ENCODE measurements around the gene ADK.
"Not testable (repeated sequence)": the region's sequence is repeated elsewhere in the genome, so short reads cannot be mapped to it uniquely, and the experiment has no call there.

The ADK gene

DNA sequence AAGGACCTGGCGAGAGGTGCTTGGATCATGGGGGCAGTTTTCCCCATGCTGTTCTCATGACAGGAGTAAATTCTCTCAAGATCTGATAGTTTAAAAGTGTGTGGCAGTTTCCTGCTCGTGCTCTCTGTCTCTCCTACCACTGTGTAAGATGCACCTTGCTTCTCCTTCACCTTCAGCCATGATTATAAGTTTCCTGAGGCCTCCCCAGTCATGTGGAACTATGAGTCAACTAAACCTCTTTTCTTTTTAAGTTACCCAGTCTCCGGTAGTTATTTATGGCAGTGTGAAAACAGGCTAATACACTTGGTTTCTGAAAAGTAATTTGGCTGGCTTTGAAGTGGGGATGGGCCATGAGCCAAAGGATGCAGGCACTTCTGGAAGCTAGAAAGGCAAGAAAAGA lies 407.4 kb downstream of the ADK start:
- no peak overlapping the region for H3K4me3 ChIP-seq (ENCODE audit: low read length)
- no peak for TF ChIP-seq CTCF (conservative IDR thresholded peaks at IDR 0.05; ENCODE audit: low read length)
- DNase-seq (ENCODE audit: low read depth): no peak

DNA sequence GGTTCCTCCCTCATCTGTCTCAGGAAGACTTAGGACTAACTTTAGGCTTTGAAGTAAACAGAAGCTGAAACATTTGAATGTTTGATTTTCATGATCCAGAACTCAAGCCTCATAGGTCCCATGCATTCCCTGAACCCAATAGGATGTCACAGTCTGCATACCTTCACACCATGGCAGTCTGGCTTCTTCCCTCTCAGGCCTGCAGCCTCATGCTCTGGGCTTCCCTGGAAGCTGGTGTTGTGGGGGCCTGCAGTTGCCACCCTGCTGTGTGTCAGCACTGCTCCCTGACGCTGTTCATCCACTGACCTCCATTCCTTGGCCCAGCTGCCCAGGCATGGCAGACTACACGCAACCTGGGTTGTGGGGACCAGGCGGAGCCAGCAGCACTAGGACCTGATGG lies 407.9 kb downstream of the ADK start:
- no peak overlapping the region for H3K4me3 ChIP-seq (ENCODE audit: low read length)
- TF ChIP-seq CTCF (conservative IDR thresholded peaks at IDR 0.05; ENCODE audit: low read length): no peak
- DNase-seq (ENCODE audit: low read depth): no peak

DNA sequence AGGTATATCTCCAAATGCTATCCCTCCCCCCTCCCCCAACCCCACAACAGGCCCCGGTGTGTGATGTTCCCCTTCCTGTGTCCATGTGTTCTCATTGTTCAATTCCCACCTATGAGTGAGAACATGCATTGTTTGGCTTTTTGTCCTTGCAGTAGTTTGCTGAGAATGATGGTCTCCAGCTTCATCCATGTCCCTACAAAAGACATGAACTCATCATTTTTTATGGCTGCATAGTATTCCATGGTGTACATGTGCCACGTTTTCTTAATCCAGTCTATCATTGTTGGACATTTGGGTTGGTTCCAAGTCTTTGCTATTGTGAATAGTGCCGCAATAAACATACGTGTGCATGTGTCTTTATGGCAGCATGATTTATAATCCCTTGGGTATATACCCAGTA lies 417.9 kb downstream of the ADK start:
- not testable (repeated sequence) for H3K4me3 ChIP-seq (ENCODE audit: low read length); DNase-seq (ENCODE audit: low read depth)

DNA sequence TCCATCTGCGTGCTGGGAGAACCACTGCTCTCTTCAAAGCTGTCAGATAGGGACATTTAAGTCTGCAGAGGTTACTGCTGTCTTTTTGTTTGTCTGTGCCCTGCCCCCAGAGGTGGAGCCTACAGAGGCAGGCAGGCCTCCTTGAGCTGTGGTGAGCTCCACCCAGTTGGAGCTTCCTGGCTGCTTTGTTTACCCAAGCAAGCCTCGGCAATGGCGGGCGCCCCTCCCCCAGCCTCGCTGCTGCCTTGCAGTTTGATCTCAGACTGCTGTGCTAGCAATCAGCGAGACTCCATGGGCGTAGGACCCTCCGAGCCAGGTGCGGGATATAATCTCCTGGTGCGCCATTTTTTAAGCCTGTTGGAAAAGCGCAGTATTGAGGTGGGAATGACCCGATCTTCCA lies 422.5 kb downstream of the ADK start:
- DNase-seq (ENCODE audit: low read depth): not testable (repeated sequence)

DNA sequence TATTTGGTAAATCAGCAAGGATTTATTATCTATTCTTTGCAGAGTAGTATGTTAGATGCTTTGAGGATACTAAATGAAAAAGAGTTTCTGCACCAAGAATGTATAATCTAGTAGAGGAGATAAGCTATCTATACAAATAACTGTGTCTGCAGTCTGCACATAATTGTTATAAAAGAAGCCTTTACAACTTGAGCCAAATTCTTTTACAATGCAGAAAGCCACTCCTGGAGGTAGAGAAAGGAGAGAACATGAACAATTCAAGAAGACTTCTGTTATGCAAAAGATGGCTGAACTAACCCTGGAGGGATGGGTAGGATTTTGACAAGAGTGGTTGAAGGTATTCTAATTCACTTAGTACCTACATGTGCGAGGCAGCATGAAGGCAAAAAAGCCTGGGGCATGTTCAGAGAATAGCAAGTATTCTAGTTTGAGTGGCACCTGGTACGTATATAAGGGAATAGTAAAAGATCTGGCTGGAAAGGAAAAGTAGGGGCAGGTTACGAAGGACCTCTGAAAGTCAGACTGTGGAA lies 424.2 kb downstream of the ADK start:
- no peak overlapping the region for H3K4me3 ChIP-seq (ENCODE audit: low read length)
- DNase-seq (ENCODE audit: low read depth): no peak
- no peak for TF ChIP-seq CTCF (conservative IDR thresholded peaks at IDR 0.05; ENCODE audit: low read length)

More for the DNA sequence above, 422.5 kb downstream of the ADK start:
- not testable (repeated sequence) for H3K4me3 ChIP-seq (ENCODE audit: low read length)

- H3K4me3 ChIP-seq (ENCODE audit: low read length): no peak overlapping the region
- TF ChIP-seq CTCF (conservative IDR thresholded peaks at IDR 0.05; ENCODE audit: low read length): no peak
- no peak for DNase-seq (ENCODE audit: low read depth)
These were observed 424.9 kb downstream of the ADK start for GRCh38 chr10:74575912-74576311.

- TF ChIP-seq CTCF (conservative IDR thresholded peaks at IDR 0.05; ENCODE audit: low read length): no peak
- no peak for DNase-seq (ENCODE audit: low read depth)
- H3K4me3 ChIP-seq (ENCODE audit: low read length): no peak overlapping the region
These were observed 425.6 kb downstream of the ADK start for GRCh38 chr10:74576586-74576985.

DNA sequence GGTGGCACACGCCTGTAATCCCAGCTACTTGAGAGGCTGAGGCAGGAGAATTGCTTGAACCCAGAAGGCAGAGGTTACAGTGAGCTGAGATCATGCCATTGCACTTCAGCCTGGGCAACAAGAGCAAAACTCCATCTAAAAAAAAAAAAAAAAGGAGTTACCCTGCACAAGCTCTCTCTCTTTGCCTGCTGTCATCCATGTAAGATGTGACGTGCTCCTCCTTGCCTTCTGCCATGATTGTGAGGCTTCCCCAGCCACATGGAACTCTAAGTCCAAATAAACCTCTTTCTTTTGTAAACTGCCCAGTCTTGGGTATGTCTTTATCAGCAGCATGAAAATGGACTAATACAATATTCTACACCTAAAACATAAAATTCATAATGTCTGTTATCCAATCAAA lies 429.4 kb downstream of the ADK start:
- H3K4me3 ChIP-seq (ENCODE audit: low read length): not testable (repeated sequence)

GRCh38 chr10:74582566-74582965 lies 431.5 kb downstream of the ADK start:
- no peak overlapping the region for H3K4me3 ChIP-seq (ENCODE audit: low read length)
- DNase-seq (ENCODE audit: low read depth): no peak
- TF ChIP-seq CTCF (conservative IDR thresholded peaks at IDR 0.05; ENCODE audit: low read length): no peak

More for the DNA sequence above, 429.4 kb downstream of the ADK start:
- not testable (repeated sequence) for DNase-seq (ENCODE audit: low read depth)

Measured in AG10803 (cell line).